ENCODE results near the gene TCL1A. TPM values are rescaled to one million over a fixed set of nuclear protein-coding genes. Genes with fewer than 3 reads are reported as not detected.

Gene TCL1A
- total and polyA plus RNA-seq, 9 of the 15 experiments (the other 6 are each of a cell fraction or from before 2014, with no cell fraction given): 0.10 to 0.11 TPM; not detected in 7

- no peaks in the 10 kb centered on the region for H3K9me1 ChIP-seq (ENCODE audit: control insufficient read depth, insufficient read depth, low read length)
- H3K27me3 ChIP-seq (ENCODE audit: control insufficient read depth in 2 of 2, insufficient read depth in 2 of 2, low read length in 2 of 2): peaks cover 0 to 14% of the 10 kb centered on the region in 2 experiments; a peak in 2 of 5 replicates
- no peaks in the 10 kb centered on the region for H3K79me2 ChIP-seq (ENCODE audit: control insufficient read depth, insufficient read depth, low read length)
- 6% methylated on average over 5 of the region's 5 CpGs for WGBS (ENCODE audit: insufficient coverage, low coverage, missing lambda C conversion rate)
- no peak overlapping the region for H3K4me3 ChIP-seq
- H3K9me3 ChIP-seq (replicated peaks; ENCODE audit: control insufficient read depth, insufficient read depth, low read depth, low read length): no peaks in the 10 kb centered on the region
- in situ Hi-C loops (cut with MboI) (no loop called here), intact Hi-C loops (cut with micrococcal nuclease) (no loop called here)
- H2AFZ ChIP-seq (ENCODE audit: low read depth, low read length): no peak overlapping the region
- no peak overlapping the region for H3K4me2 ChIP-seq (ENCODE audit: insufficient read depth, low read length)
- no peak for FAIRE-seq
- DNase-seq (ENCODE audit: extremely low read depth in 1 of 4, low spot score in 3 of 4): no peak
- no peaks in the 10 kb centered on the region; a peak in 1 of 5 replicates for H3K4me1 ChIP-seq (replicated peaks in 1 of 2; ENCODE audit: control insufficient read depth in 2 of 2, insufficient read depth in 2 of 2, low read length in 2 of 2)
- ChIA-PET CTCF (ENCODE audit: low intra/inter-chr PET ratio) (no interaction called here), POLR2A (interaction anchor here (0.7 kb wide), 1 partner anchor 101 kb away, joined by 4 read pairs; no protein-coding TSS in a partner anchor)
- no peaks in the 10 kb centered on the region; the same call in 1 of the 2 replicates for H4K20me1 ChIP-seq (replicated peaks; ENCODE audit: control insufficient read depth, insufficient read depth, low read length)
- no peak overlapping the region for H3K9ac ChIP-seq (ENCODE audit: insufficient read depth in 1 of 2, low read depth in 2 of 2, low read length in 2 of 2)
- BruUV-seq (replicated peaks): no TSS peak
- H3K36me3 ChIP-seq (ENCODE audit: control insufficient read depth, insufficient read depth, low read length): no peaks in the 10 kb centered on the region
- no peak overlapping the region for H3K27ac ChIP-seq (ENCODE audit: extremely low read depth, low read depth, low read length)
- no peak for ATAC-seq
- TF ChIP-seq GABPA (tag; conservative IDR thresholded peaks at IDR 0.05; ENCODE audit: low read depth) (no peak), HES1 (IDR thresholded peaks at IDR 0.05; ENCODE audit: low read depth) (no peak), SFPQ (IDR thresholded peaks at IDR 0.05; ENCODE audit: low read depth, low read length) (no peak), DDX20 (tag; IDR thresholded peaks at IDR 0.05; ENCODE audit: low read depth) (no peak), REST (IDR thresholded peaks at IDR 0.05; ENCODE audit: borderline replicate concordance) (no peak), REST (CRISPR knock-in tag; IDR thresholded peaks at IDR 0.05; ENCODE audit: low read depth) (no peak), SRSF9 (IDR thresholded peaks at IDR 0.05; ENCODE audit: borderline replicate concordance, low read depth, low read length) (no peak), ZNF347 (CRISPR knock-in tag; IDR thresholded peaks at IDR 0.05; ENCODE audit: low read depth) (no peak), MED1 (CRISPR knock-in tag; IDR thresholded peaks at IDR 0.05; ENCODE audit: borderline replicate concordance) (no peak), NCOA6 (IDR thresholded peaks at IDR 0.05) (no peak), SAFB (IDR thresholded peaks at IDR 0.05; ENCODE audit: borderline replicate concordance, low read depth, low read length) (no peak)
Measured at GRCh38 chr14:95663226-95663797, 50.6 kb downstream of the TCL1A start.
